Uterus (tissue), 2 donors: ENCODE results near the gene KAT7.
A peak's percentile ranks its signal among the peaks of the same experiment; 100 is the strongest.

Experiments used
- CTCF ChIP-seq, 4 experiments: fragments of 200-600 bp in 2 of 4; fragments of 450-650 bp in 2 of 4; sonication (generic) in 2 of 4; IDR thresholded peaks; one replicate each; pipeline ENCODE4 v1.5.1; 2016 to 2019; ENCODE audit warnings: antibody characterized with exemption in 4 of 4, mild to moderate bottlenecking in 2 of 4, moderate library complexity in 1 of 4
- POLR2A ChIP-seq, 2 donors: fragments of 450-650 bp; IDR thresholded peaks; one replicate each; pipeline ENCODE4 v1.6.1; 2016; ENCODE audit warnings: antibody characterized with exemption in 2 of 2, mild to moderate bottlenecking in 1 of 2, moderate library complexity in 1 of 2

GRCh38 chr17:49851387-49852291, 63.2 kb downstream of the KAT7 start:
- TF ChIP-seq CTCF (IDR thresholded peaks at IDR 0.05), result peak; percentile 52 to 70 (median 60)
- TF ChIP-seq POLR2A (IDR thresholded peaks at IDR 0.05), result no peak
